Measurements from ENCODE around the gene OR8B12.
"Not testable (repeated sequence)": the region's sequence is repeated elsewhere in the genome, so short reads cannot be mapped to it uniquely, and the experiment has no call there.

The OR8B12 gene

GRCh38 chr11:124519850-124520549, 23.5 kb downstream of the OR8B12 start:
- no peak for DNase-seq

- no peak for DNase-seq
Observed at GRCh38 chr11:124518989-124519451, 24.4 kb downstream of the OR8B12 start.

- DNase-seq = no peak
Observed at GRCh38 chr11:124517314-124517713, 26.1 kb downstream of the OR8B12 start.

- not testable (repeated sequence) for DNase-seq
Observed at GRCh38 chr11:124514675-124515074, 28.8 kb downstream of the OR8B12 start.

- DNase-seq = no peak
Observed at GRCh38 chr11:124514131-124514530, 29.3 kb downstream of the OR8B12 start.

GRCh38 chr11:124511745-124512144, 31.7 kb downstream of the OR8B12 start:
- DNase-seq = no peak

GRCh38 chr11:124510279-124510678, 33.2 kb downstream of the OR8B12 start:
- DNase-seq = no peak

GRCh38 chr11:124499711-124500110, 43.7 kb downstream of the OR8B12 start:
- no peak for DNase-seq

- no peak for DNase-seq
Observed at GRCh38 chr11:124493016-124493655, 50.3 kb downstream of the OR8B12 start.
